BJ (cell line): ENCODE measurements around the gene NPTX1. TPM values are rescaled to one million over a fixed set of nuclear protein-coding genes. Genes with fewer than 3 reads are reported as not detected.

ENCODE experiments used
- CTCF ChIA-PET: fragments of 350-600 bp; formaldehyde crosslinking; extraction: SDS; loops from one replicate; lab custom pipeline; 2021; ENCODE audit warnings: antibody characterized with exemption, inconsistent platforms; lab: Yijun Ruan, JAX
- POLR2A ChIA-PET: fragments of 300-600 bp; sonication (Branson Sonifier 250); formaldehyde crosslinking; extraction: SDS; loops from one replicate; lab custom pipeline; 2021; ENCODE audit warnings: antibody characterized with exemption; lab: Charles Lee
- DNase-seq: peaks from one replicate; pipeline ENCODE4 v3.0.0-alpha.2; 2011; ENCODE audit warnings: low read depth
- H3K27me3 ChIP-seq: 2 replicates; pipeline ENCODE4 v1.6.0; 2011; ENCODE audit warnings: low read length; ENCODE audit not compliant: control insufficient read depth, insufficient read depth
- H3K36me3 ChIP-seq: 2 replicates; pipeline ENCODE4 v1.5.1; 2011; ENCODE audit warnings: low read length; ENCODE audit not compliant: control insufficient read depth, insufficient read depth
- H3K4me3 ChIP-seq: 2 replicates; pipeline ENCODE4 v1.5.1; 2011; ENCODE audit warnings: low read depth, mild to moderate bottlenecking, control low read depth, low read length
- CTCF ChIP-seq: IDR thresholded peaks from 2 replicates; pipeline ENCODE4 v1.5.1; 2011; ENCODE audit warnings: low read depth, mild to moderate bottlenecking, control low read depth, inconsistent platforms, low read length, moderate library complexity; ENCODE audit not compliant: insufficient read depth
- polyA plus RNA-seq: library from polyadenylated mRNA; depleted of rRNA; stranded (reverse); fragments of >200 nt; gene quantifications from 2 replicates; pipeline ENCODE4 v1.2.3, GENCODE V29; 2011

Gene NPTX1
- polyA plus RNA-seq, 1 experiment: 0.43 TPM

GRCh38 chr17:80425835-80426426, 50.5 kb downstream of the NPTX1 start:
- TF ChIP-seq CTCF: no peak
- POLR2A ChIA-PET: interaction anchor here (0.7 kb wide), 1 partner anchor 135 kb away, joined by 3 read pairs; no protein-coding TSS in a partner anchor
- CTCF ChIA-PET: interaction anchor here (1.6 to 6.7 kb wide), 3 partner anchors 48 to 555 kb away, joined by 4 to 79 read pairs (median 7); no protein-coding TSS in a partner anchor
- Histone ChIP-seq H3K36me3 (peaks cover 2% of the 10 kb centered on the region; the same call in 1 of the 2 replicates), H3K27me3 (no peaks in the 10 kb centered on the region), H3K4me3 (no peak overlapping the region)
- no peak for DNase-seq

GRCh38 chr17:80424878-80425765, 51.3 kb downstream of the NPTX1 start:
- peaks cover 2% of the 10 kb centered on the region; the same call in 1 of the 2 replicates for H3K36me3 ChIP-seq
- H3K4me3 ChIP-seq: no peak overlapping the region
- no peaks in the 10 kb centered on the region for H3K27me3 ChIP-seq
- CTCF ChIA-PET: interaction anchor here (0.7 to 6.7 kb wide), 3 partner anchors 151 to 556 kb away, joined by 3 to 79 read pairs (median 7); no protein-coding TSS in a partner anchor
- TF ChIP-seq CTCF: no peak
- no peak for DNase-seq
- POLR2A ChIA-PET: no interaction called here

- Histone ChIP-seq H3K27me3 (no peaks in the 10 kb centered on the region), H3K4me3 (no peak overlapping the region), H3K36me3 (peaks cover 5% of the 10 kb centered on the region; the same call in 1 of the 2 replicates)
- TF ChIP-seq CTCF: no peak
- POLR2A ChIA-PET: no interaction called here
- DNase-seq: no peak
- CTCF ChIA-PET: interaction anchor here (2.9 to 6.7 kb wide), 2 partner anchors 152 to 557 kb away, joined by 7 to 79 read pairs; no protein-coding TSS in a partner anchor
Observed at GRCh38 chr17:80424261-80424660, 52.1 kb downstream of the NPTX1 start.

- POLR2A ChIA-PET: no interaction called here
- DNase-seq: no peak
- CTCF ChIA-PET: interaction anchor here (0.9 to 6.7 kb wide), 3 partner anchors 44 to 558 kb away, joined by 3 to 79 read pairs (median 7); no protein-coding TSS in a partner anchor
- H3K4me3 ChIP-seq: no peak overlapping the region
- no peaks in the 10 kb centered on the region for H3K27me3 ChIP-seq
- no peak for TF ChIP-seq CTCF
- H3K36me3 ChIP-seq: peaks cover 6% of the 10 kb centered on the region; the same call in 1 of the 2 replicates
Observed at GRCh38 chr17:80423536-80424225, 52.7 kb downstream of the NPTX1 start.
